ENCODE measurements around the gene ATP6V0A4. TPM values are rescaled to one million over a fixed set of nuclear protein-coding genes. Genes with fewer than 3 reads are reported as not detected.

Gene ATP6V0A4
- total RNA-seq, 1 donor from 2014 or later = not detected

GRCh38 chr7:138750473-138750872 is 47.5 kb downstream of the ATP6V0A4 start:
- H3K27me3 Mint-ChIP-seq (ENCODE audit: low read depth) = no peaks in the 10 kb centered on the region
- peaks cover 20% of the 10 kb centered on the region for H3K4me1 Mint-ChIP-seq
- no peaks in the 10 kb centered on the region for H3K9me3 Mint-ChIP-seq
- H3K27ac Mint-ChIP-seq (ENCODE audit: unreplicated experiment) = no peak overlapping the region
- H3K36me3 Mint-ChIP-seq (ENCODE audit: low read depth) = no peaks in the 10 kb centered on the region
- TF ChIP-seq CTCF (conservative IDR thresholded peaks at IDR 0.05) = no peak
- no peak for DNase-seq (ENCODE audit: low read depth, low spot score)
- H3K4me3 Mint-ChIP-seq = no peak overlapping the region

DNA sequence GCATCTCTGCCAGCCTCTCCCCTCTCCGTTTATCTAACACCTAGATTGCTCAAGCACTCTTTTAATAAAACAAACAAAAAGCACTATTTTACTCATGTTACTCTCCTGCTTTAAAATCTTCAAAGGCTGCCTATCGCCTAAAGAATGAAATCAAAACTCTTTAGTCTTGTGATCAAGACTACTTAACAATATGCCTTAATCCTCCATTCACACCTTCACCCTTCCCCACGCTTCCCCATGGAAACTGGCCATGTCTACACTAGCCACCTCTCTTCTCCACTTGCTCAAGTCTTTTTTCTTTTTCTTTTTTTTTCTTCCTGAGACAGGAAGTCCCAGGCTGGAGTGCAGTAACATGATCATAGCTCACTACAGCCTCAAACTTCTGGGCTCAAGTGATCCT is 48.0 kb downstream of the ATP6V0A4 start:
- no peak for TF ChIP-seq CTCF (conservative IDR thresholded peaks at IDR 0.05)
- no peaks in the 10 kb centered on the region for H3K27me3 Mint-ChIP-seq (ENCODE audit: low read depth)
- no peak for DNase-seq (ENCODE audit: low read depth, low spot score)
- peak overlapping the region; percentile 51 for H3K27ac Mint-ChIP-seq (ENCODE audit: unreplicated experiment)
- peaks cover 15% of the 10 kb centered on the region for H3K4me1 Mint-ChIP-seq
- no peaks in the 10 kb centered on the region for H3K9me3 Mint-ChIP-seq
- H3K4me3 Mint-ChIP-seq = no peak overlapping the region
- H3K36me3 Mint-ChIP-seq (ENCODE audit: low read depth) = no peaks in the 10 kb centered on the region

GRCh38 chr7:138748666-138749065 is 49.3 kb downstream of the ATP6V0A4 start:
- H3K36me3 Mint-ChIP-seq (ENCODE audit: low read depth) = no peaks in the 10 kb centered on the region
- TF ChIP-seq CTCF (conservative IDR thresholded peaks at IDR 0.05) = no peak

DNA sequence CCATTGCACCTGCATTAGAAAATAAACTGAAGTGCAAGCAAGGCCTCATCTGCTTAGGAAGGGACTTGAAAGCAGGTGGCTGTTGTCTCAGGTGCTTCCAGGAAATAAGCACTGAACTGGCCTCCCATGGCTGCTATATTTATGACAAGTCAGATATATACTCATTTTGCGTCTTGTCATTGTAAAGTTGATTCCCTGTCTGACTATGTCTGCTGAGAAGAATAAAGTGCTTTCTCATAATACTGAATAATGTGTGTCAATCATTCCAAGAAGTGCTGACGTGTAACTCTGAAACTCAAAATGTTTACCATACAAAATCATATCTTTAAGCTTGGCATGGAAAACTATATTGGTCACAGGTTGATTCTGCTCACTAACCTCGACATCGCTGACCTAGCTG is 51.9 kb downstream of the ATP6V0A4 start:
- H3K36me3 Mint-ChIP-seq (ENCODE audit: low read depth) = no peaks in the 10 kb centered on the region
- H3K27me3 Mint-ChIP-seq (ENCODE audit: low read depth) = no peaks in the 10 kb centered on the region
- DNase-seq (ENCODE audit: low read depth, low spot score) = no peak
- H3K9me3 Mint-ChIP-seq = no peaks in the 10 kb centered on the region
- no peak overlapping the region for H3K27ac Mint-ChIP-seq (ENCODE audit: unreplicated experiment)
- H3K4me1 Mint-ChIP-seq = peaks cover 3% of the 10 kb centered on the region
- no peak overlapping the region for H3K4me3 Mint-ChIP-seq
- TF ChIP-seq CTCF (conservative IDR thresholded peaks at IDR 0.05) = no peak

More at GRCh38 chr7:138748666-138749065, 49.3 kb downstream of the ATP6V0A4 start:
- peaks cover 14% of the 10 kb centered on the region for H3K4me1 Mint-ChIP-seq
- H3K27me3 Mint-ChIP-seq (ENCODE audit: low read depth) = no peaks in the 10 kb centered on the region
- no peak for DNase-seq (ENCODE audit: low read depth, low spot score)
- H3K4me3 Mint-ChIP-seq = no peak overlapping the region
- H3K27ac Mint-ChIP-seq (ENCODE audit: unreplicated experiment) = no peak overlapping the region
- no peaks in the 10 kb centered on the region for H3K9me3 Mint-ChIP-seq

- Mint-ChIP-seq H3K4me3 (no peak overlapping the region), H3K9me3 (no peaks in the 10 kb centered on the region), H3K36me3 (ENCODE audit: low read depth) (no peaks in the 10 kb centered on the region), H3K27ac (ENCODE audit: unreplicated experiment) (peak overlapping the region; percentile 47), H3K27me3 (ENCODE audit: low read depth) (no peaks in the 10 kb centered on the region), H3K4me1 (no peaks in the 10 kb centered on the region)
- no peak for DNase-seq (ENCODE audit: low read depth, low spot score)
- no peak for TF ChIP-seq CTCF (conservative IDR thresholded peaks at IDR 0.05)
Measured at GRCh38 chr7:138745189-138745588, 52.8 kb downstream of the ATP6V0A4 start.

DNA sequence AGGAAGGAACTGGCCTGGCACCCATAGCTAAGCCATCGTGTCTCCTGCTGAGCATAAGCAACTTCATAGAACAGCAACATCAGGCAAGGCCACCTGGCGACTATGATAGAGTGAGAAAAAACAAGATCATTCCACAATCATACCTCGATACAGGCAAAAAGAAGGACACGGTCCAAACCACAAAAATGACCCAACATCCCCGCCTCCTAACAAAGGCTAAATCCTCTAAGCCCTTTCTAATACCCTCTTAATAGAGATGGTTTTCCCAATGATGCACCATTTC is 56.6 kb downstream of the ATP6V0A4 start:
- Mint-ChIP-seq H3K9me3 (no peaks in the 10 kb centered on the region), H3K4me1 (peaks cover 11% of the 10 kb centered on the region), H3K36me3 (ENCODE audit: low read depth) (no peaks in the 10 kb centered on the region), H3K27me3 (ENCODE audit: low read depth) (no peaks in the 10 kb centered on the region), H3K27ac (ENCODE audit: unreplicated experiment) (no peak overlapping the region), H3K4me3 (no peak overlapping the region)
- no peak for DNase-seq (ENCODE audit: low read depth, low spot score)
- no peak for TF ChIP-seq CTCF (conservative IDR thresholded peaks at IDR 0.05)

Measured in neural crest cell (in vitro differentiated cells).